ENCODE results near the gene AP1G2. TPM values are rescaled to one million over a fixed set of nuclear protein-coding genes. Genes with fewer than 3 reads are reported as not detected.
"Not testable (repeated sequence)": the region's sequence is repeated elsewhere in the genome, so short reads cannot be mapped to it uniquely, and the experiment has no call there.

AP1G2 gene
- total and polyA plus RNA-seq, 4 experiments from 2014 or later: 65.7 to 498 (median 300) TPM

- H3K36me3 Mint-ChIP-seq: peaks cover 0 to 1% of the 10 kb centered on the region in 2 donors
- Histone ChIP-seq H3K27ac (ENCODE audit: low read depth, low read length) (peak overlapping the region; percentile 20), H3K36me3 (ENCODE audit: insufficient read depth, low read length) (no peaks in the 10 kb centered on the region), H3K27me3 (ENCODE audit: insufficient read depth, low read length) (no peaks in the 10 kb centered on the region), H3K4me1 (ENCODE audit: insufficient read depth, low read length) (peaks cover 29% of the 10 kb centered on the region), H3K4me3 (ENCODE audit: low read length in 2 of 2) (no peak overlapping the region), H3K9me3 (ENCODE audit: control insufficient read depth in 1 of 2, low read length in 2 of 2) (no peaks in the 10 kb centered on the region)
- intact Hi-C loops (cut with micrococcal nuclease): no loop called here
- H3K4me1 Mint-ChIP-seq: peaks cover 23 to 44% (median 28%) of the 10 kb centered on the region in 4 donors
- H3K27me3 Mint-ChIP-seq: peaks cover 0 to 5% of the 10 kb centered on the region in 2 donors
- peaks cover 0 to 5% (median 2%) of the 10 kb centered on the region in 8 donors for H3K9me3 Mint-ChIP-seq
- DNase-seq: no peak
- ChIA-PET POLR2A (ENCODE audit: partially characterized antibody) (interaction anchor here (0.6 to 1.6 kb wide), 6 partner anchors 21 to 1100 kb away, joined by 3 to 6 read pairs (median 3); no protein-coding TSS in a partner anchor), CTCF (ENCODE audit: partially characterized antibody) (interaction anchor here (0.7 to 6.3 kb wide), 8 partner anchors 10 to 301 kb away, joined by 3 to 87 read pairs (median 6); no protein-coding TSS in a partner anchor)
- peak overlapping the region in 7 of 8 donors; percentile 54 to 95 (median 87) for H3K4me3 Mint-ChIP-seq
- peak overlapping the region; percentile 77 to 97 (median 93) for H3K27ac Mint-ChIP-seq
Observed at GRCh38 chr14:23610815-23611289, 43.3 kb upstream of the AP1G2 start.

GRCh38 chr14:23610090-23610814 is 42.7 kb upstream of the AP1G2 start:
- H3K27ac Mint-ChIP-seq: peak overlapping the region; percentile 77 to 97 (median 93)
- POLR2A ChIA-PET (ENCODE audit: partially characterized antibody): interaction anchor here (0.9 to 1.6 kb wide), 5 partner anchors 21 to 55 kb away, joined by 3 to 6 read pairs (median 3); no protein-coding TSS in a partner anchor
- no peaks in the 10 kb centered on the region for H3K27me3 ChIP-seq (ENCODE audit: insufficient read depth, low read length)
- DNase-seq: peak in 4 of 5 donors; percentile 29 to 45 (median 44)
- peaks cover 24 to 44% (median 30%) of the 10 kb centered on the region in 4 donors for H3K4me1 Mint-ChIP-seq
- H3K9me3 ChIP-seq (ENCODE audit: control insufficient read depth in 1 of 2, low read length in 2 of 2): no peaks in the 10 kb centered on the region
- CTCF ChIA-PET (ENCODE audit: partially characterized antibody): interaction anchor here (0.7 to 6.3 kb wide), 6 partner anchors 10 to 301 kb away, joined by 3 to 87 read pairs (median 6); no protein-coding TSS in a partner anchor
- intact Hi-C loops (cut with micrococcal nuclease): no loop called here
- no peaks in the 10 kb centered on the region for H3K36me3 ChIP-seq (ENCODE audit: insufficient read depth, low read length)
- H3K4me1 ChIP-seq (ENCODE audit: insufficient read depth, low read length): peaks cover 29% of the 10 kb centered on the region
- peaks cover 0 to 5% (median 2%) of the 10 kb centered on the region in 8 donors for H3K9me3 Mint-ChIP-seq
- no peak overlapping the region for H3K4me3 ChIP-seq (ENCODE audit: low read length in 2 of 2)
- peaks cover 0 to 1% of the 10 kb centered on the region in 2 donors for H3K36me3 Mint-ChIP-seq
- peaks cover 0 to 2% of the 10 kb centered on the region in 2 donors for H3K27me3 Mint-ChIP-seq
- peak overlapping the region; percentile 54 to 95 (median 84) for H3K4me3 Mint-ChIP-seq
- H3K27ac ChIP-seq (ENCODE audit: low read depth, low read length): peak overlapping the region; percentile 20

- ChIA-PET POLR2A (ENCODE audit: partially characterized antibody) (interaction anchor here (1.5 to 1.6 kb wide), 2 partner anchors 22 to 43 kb away, joined by 5 to 6 read pairs; no protein-coding TSS in a partner anchor), CTCF (ENCODE audit: partially characterized antibody) (interaction anchor here (1.8 to 6.3 kb wide), 4 partner anchors 9 to 50 kb away, joined by 6 to 87 read pairs (median 16); no protein-coding TSS in a partner anchor)
- Mint-ChIP-seq H3K4me1 (peaks cover 24 to 44% (median 30%) of the 10 kb centered on the region in 4 donors), H3K4me3 (peak overlapping the region in 7 of 8 donors; percentile 54 to 95 (median 87)), H3K27ac (peak overlapping the region; percentile 77 to 97 (median 93))
- H3K36me3 Mint-ChIP-seq; intact Hi-C loops (cut with micrococcal nuclease); H3K9me3 Mint-ChIP-seq; H3K9me3 ChIP-seq (ENCODE audit: control insufficient read depth in 1 of 2, low read length in 2 of 2); H3K27me3 ChIP-seq (ENCODE audit: insufficient read depth, low read length); H3K36me3 ChIP-seq (ENCODE audit: insufficient read depth, low read length); H3K4me3 ChIP-seq (ENCODE audit: low read length in 2 of 2); DNase-seq; H3K27me3 Mint-ChIP-seq: not testable (repeated sequence)
- H3K4me1 ChIP-seq (ENCODE audit: insufficient read depth, low read length): peaks cover 29% of the 10 kb centered on the region
- peak overlapping the region; percentile 20 for H3K27ac ChIP-seq (ENCODE audit: low read depth, low read length)
Observed at GRCh38 chr14:23609411-23610089, 42.0 kb upstream of the AP1G2 start.

GRCh38 chr14:23609001-23609400 is 41.4 kb upstream of the AP1G2 start:
- peak overlapping the region in 2 of 8 donors; percentile 13 to 16 for H3K4me3 Mint-ChIP-seq
- peaks cover 0 to 1% of the 10 kb centered on the region in 2 donors for H3K36me3 Mint-ChIP-seq
- intact Hi-C loops (cut with micrococcal nuclease): no loop called here
- no peaks in the 10 kb centered on the region for H3K9me3 ChIP-seq (ENCODE audit: control insufficient read depth in 1 of 2, low read length in 2 of 2)
- peak overlapping the region; percentile 15 to 97 (median 77) for H3K27ac Mint-ChIP-seq
- no peaks in the 10 kb centered on the region for H3K36me3 ChIP-seq (ENCODE audit: insufficient read depth, low read length)
- peaks cover 29% of the 10 kb centered on the region for H3K4me1 ChIP-seq (ENCODE audit: insufficient read depth, low read length)
- POLR2A ChIA-PET (ENCODE audit: partially characterized antibody): no interaction called here
- no peak overlapping the region for H3K4me3 ChIP-seq (ENCODE audit: low read length in 2 of 2)
- H3K9me3 Mint-ChIP-seq: peaks cover 0 to 5% (median 2%) of the 10 kb centered on the region in 8 donors
- H3K27me3 ChIP-seq (ENCODE audit: insufficient read depth, low read length): no peaks in the 10 kb centered on the region
- CTCF ChIA-PET (ENCODE audit: partially characterized antibody): interaction anchor here (1.1 kb wide), 1 partner anchor 23 kb away, joined by 5 read pairs; no protein-coding TSS in a partner anchor
- peaks cover 0 to 2% of the 10 kb centered on the region in 2 donors for H3K27me3 Mint-ChIP-seq
- no peak for DNase-seq
- no peak overlapping the region for H3K27ac ChIP-seq (ENCODE audit: low read depth, low read length)
- peaks cover 24 to 44% (median 30%) of the 10 kb centered on the region in 4 donors for H3K4me1 Mint-ChIP-seq

GRCh38 chr14:23608454-23608853 is 40.9 kb upstream of the AP1G2 start:
- Histone ChIP-seq H3K4me3 (ENCODE audit: low read length in 2 of 2) (no peak overlapping the region), H3K27me3 (ENCODE audit: insufficient read depth, low read length) (no peaks in the 10 kb centered on the region), H3K4me1 (ENCODE audit: insufficient read depth, low read length) (peaks cover 29% of the 10 kb centered on the region), H3K36me3 (ENCODE audit: insufficient read depth, low read length) (no peaks in the 10 kb centered on the region), H3K9me3 (ENCODE audit: control insufficient read depth in 1 of 2, low read length in 2 of 2) (no peaks in the 10 kb centered on the region), H3K27ac (ENCODE audit: low read depth, low read length) (no peak overlapping the region)
- peaks cover 24 to 44% (median 30%) of the 10 kb centered on the region in 4 donors for H3K4me1 Mint-ChIP-seq
- no peak overlapping the region for H3K4me3 Mint-ChIP-seq
- H3K36me3 Mint-ChIP-seq: peaks cover 0 to 1% of the 10 kb centered on the region in 2 donors
- peaks cover 0 to 5% (median 2%) of the 10 kb centered on the region in 8 donors for H3K9me3 Mint-ChIP-seq
- POLR2A ChIA-PET (ENCODE audit: partially characterized antibody): no interaction called here
- H3K27me3 Mint-ChIP-seq: peaks cover 0 to 2% of the 10 kb centered on the region in 2 donors
- CTCF ChIA-PET (ENCODE audit: partially characterized antibody): interaction anchor here (0.8 to 1.1 kb wide), 2 partner anchors 24 to 27 kb away, joined by 3 to 5 read pairs; no protein-coding TSS in a partner anchor
- peak overlapping the region in 2 of 7 donors; percentile 43 to 74 for H3K27ac Mint-ChIP-seq
- intact Hi-C loops (cut with micrococcal nuclease): no loop called here
- no peak for DNase-seq

- Histone ChIP-seq H3K4me3 (ENCODE audit: low read length in 2 of 2) (no peak overlapping the region), H3K27me3 (ENCODE audit: insufficient read depth, low read length) (no peaks in the 10 kb centered on the region), H3K9me3 (ENCODE audit: control insufficient read depth in 1 of 2, low read length in 2 of 2) (no peaks in the 10 kb centered on the region), H3K4me1 (ENCODE audit: insufficient read depth, low read length) (peaks cover 23% of the 10 kb centered on the region), H3K36me3 (ENCODE audit: insufficient read depth, low read length) (no peaks in the 10 kb centered on the region), H3K27ac (ENCODE audit: low read depth, low read length) (no peak overlapping the region)
- Mint-ChIP-seq H3K36me3 (peaks cover 0 to 1% of the 10 kb centered on the region in 2 donors), H3K9me3 (peaks cover 0 to 5% (median 2%) of the 10 kb centered on the region in 8 donors), H3K4me1 (peaks cover 22 to 30% (median 25%) of the 10 kb centered on the region in 4 donors), H3K4me3 (no peak overlapping the region), H3K27ac (peak overlapping the region in 2 of 7 donors; percentile 1 to 28), H3K27me3 (peaks cover 0 to 2% of the 10 kb centered on the region in 2 donors)
- CTCF ChIA-PET (ENCODE audit: partially characterized antibody): interaction anchor here (1.6 to 2.6 kb wide), 3 partner anchors 17 to 325 kb away, joined by 4 to 12 read pairs (median 6); no protein-coding TSS in a partner anchor
- intact Hi-C loops (cut with micrococcal nuclease): no loop called here
- no peak for DNase-seq
- POLR2A ChIA-PET (ENCODE audit: partially characterized antibody): no interaction called here
Observed at GRCh38 chr14:23605931-23606585, 38.5 kb upstream of the AP1G2 start.
